A549 (cell line): ENCODE results near the gene ADTRP. TPM values are rescaled to one million over a fixed set of nuclear protein-coding genes. Genes with fewer than 3 reads are reported as not detected.

ENCODE experiments used
- ATAC-seq, 2 experiments: fragments of 200-7000 bp in 1 of 2; fragments of >200 bp in 1 of 2; cut with Nextera tagmentation in 1 of 2; cut with Tn5 transposase in 1 of 2; 3 replicates each; pipeline versions ENCODE4 v1.8.0 to v1.9.1; 2018 to 2020; ENCODE audit warnings: mild to moderate bottlenecking in 1 of 2, moderate library complexity in 1 of 2
- CTCF ChIA-PET: fragments of 300-600 bp; sonication (Branson Sonifier 250); formaldehyde crosslinking; extraction: SDS; loops from one replicate; lab custom pipeline; 2021; ENCODE audit warnings: antibody characterized with exemption, inconsistent platforms; lab: Yijun Ruan, JAX
- POLR2A ChIA-PET: fragments of 350-600 bp; formaldehyde crosslinking; extraction: SDS; loops from one replicate; lab custom pipeline; 2021; ENCODE audit warnings: antibody characterized with exemption, inconsistent platforms; lab: Yijun Ruan, JAX
- DNase-seq, 2 experiments: peaks; one replicate each; pipeline versions ENCODE4 v3.0.0 to v3.0.0-alpha.2; 2011 to 2016; ENCODE audit warnings: low read depth in 1 of 2, low spot score in 1 of 2
- FAIRE-seq: peaks from 2 replicates; lab custom pipeline; 2011; peaks lifted over from hg19 to GRCh38; lab: Jason Lieb, UNC
- H3K27ac ChIP-seq, 2 experiments: fragments of >200 bp; sonication (Bioruptor Twin); formaldehyde crosslinking; 3 replicates each; pipeline ENCODE4 v1.5.1; 2016 to 2017
- H3K4me1 ChIP-seq: fragments of >200 bp; sonication (Bioruptor Twin); formaldehyde crosslinking; 3 replicates; pipeline ENCODE4 v1.6.1; 2016
- H3K4me2 ChIP-seq: fragments of >200 bp; sonication (Bioruptor Twin); formaldehyde crosslinking; 3 replicates; pipeline ENCODE4 v1.6.1; 2016
- H3K4me3 ChIP-seq: fragments of >200 bp; sonication (Bioruptor Twin); formaldehyde crosslinking; 3 replicates; pipeline ENCODE4 v1.5.1; 2016
- H3K9me3 ChIP-seq: fragments of >200 bp; sonication (Bioruptor Twin); formaldehyde crosslinking; 3 replicates; pipeline ENCODE4 v1.6.1; 2016
- BCL3 ChIP-seq: fragments of >200 bp; sonication (Bioruptor Twin); formaldehyde crosslinking; IDR thresholded peaks from 3 replicates; pipeline ENCODE4 v1.6.1; 2016
- BHLHE40 ChIP-seq: IDR thresholded peaks from 2 replicates; pipeline ENCODE4 v1.6.1; 2012; ENCODE audit warnings: low read depth, low read length, inconsistent platforms
- CBX8 ChIP-seq: fragments of 200-600 bp; sonication (generic); IDR thresholded peaks from 2 replicates; pipeline ENCODE4 v1.6.1; 2016
- CEBPB ChIP-seq, 2 experiments: fragments of >200 bp in 1 of 2; sonication (Bioruptor Twin) in 1 of 2; formaldehyde crosslinking in 1 of 2; IDR thresholded peaks; 2 replicates each; pipeline ENCODE4 v1.6.1; 2012 to 2016
- CHD2 ChIP-seq: fragments of 150-350 bp; IDR thresholded peaks from 2 replicates; pipeline ENCODE4 v1.6.1; 2014; ENCODE audit warnings: low read length; ENCODE audit not compliant: partially characterized antibody
- CHD4 ChIP-seq: fragments of 200-600 bp; sonication (generic); IDR thresholded peaks from 2 replicates; pipeline ENCODE4 v1.6.1; 2016; ENCODE audit warnings: antibody characterized with exemption, mild to moderate bottlenecking, borderline replicate concordance
- EHF ChIP-seq: fragments of 250-450 bp; sonication (Bioruptor Pico); IDR thresholded peaks from 2 replicates; pipeline ENCODE4 v1.5.0; 2020; ENCODE audit warnings: mild to moderate bottlenecking
- ESRRA ChIP-seq: fragments of 150-350 bp; IDR thresholded peaks from 2 replicates; pipeline ENCODE4 v1.6.1; 2014; ENCODE audit warnings: mild to moderate bottlenecking, low read length, borderline replicate concordance
- FOSB ChIP-seq: fragments of 250-450 bp; sonication (Bioruptor Pico); IDR thresholded peaks from 2 replicates; pipeline ENCODE4 v1.5.0; 2020; ENCODE audit warnings: mild to moderate bottlenecking, moderate library complexity
- FOSL2 ChIP-seq, 2 experiments: fragments of 450-650 bp in 1 of 2; fragments of >200 bp in 1 of 2; sonication (Bioruptor Twin) in 1 of 2; formaldehyde crosslinking; IDR thresholded peaks; 2 replicates each; pipeline versions ENCODE4 v1.5.0 to v1.6.1; 2016 to 2020; ENCODE audit warnings: mild to moderate bottlenecking in 1 of 2, moderate library complexity in 1 of 2
- FOXS1 ChIP-seq: fragments of 250-450 bp; sonication (Bioruptor Pico); IDR thresholded peaks from 2 replicates; pipeline ENCODE4 v1.5.0; 2020; ENCODE audit warnings: mild to moderate bottlenecking, moderate library complexity
- GATA3 ChIP-seq: IDR thresholded peaks from 2 replicates; pipeline ENCODE4 v1.6.1; 2012; ENCODE audit warnings: borderline replicate concordance
- HES2 ChIP-seq: fragments of >200 bp; sonication (Bioruptor Twin); formaldehyde crosslinking; IDR thresholded peaks from 2 replicates; pipeline ENCODE4 v1.6.1; 2016
- HEYL ChIP-seq: fragments of 250-450 bp; sonication (Bioruptor Pico); IDR thresholded peaks from 2 replicates; pipeline ENCODE4 v1.8.0; 2021; ENCODE audit warnings: mild to moderate bottlenecking, moderate library complexity
- HOXB5 ChIP-seq: fragments of 250-450 bp; sonication (Bioruptor Pico); IDR thresholded peaks from 2 replicates; pipeline ENCODE4 v1.5.0; 2020; ENCODE audit warnings: mild to moderate bottlenecking, moderate library complexity
- JUN ChIP-seq, 2 experiments: fragments of >200 bp; sonication (Bioruptor Twin); formaldehyde crosslinking; IDR thresholded peaks; 2 replicates in 1 of 2; 3 replicates in 1 of 2; pipeline ENCODE4 v1.6.1; 2016 to 2017
- KDM1A ChIP-seq: fragments of 200-600 bp; sonication (generic); IDR thresholded peaks from 2 replicates; pipeline ENCODE4 v1.6.1; 2016; ENCODE audit warnings: low read depth, mild to moderate bottlenecking
- MAFK ChIP-seq: fragments of 450-650 bp; IDR thresholded peaks from 2 replicates; pipeline ENCODE4 v1.6.1; 2014; ENCODE audit not compliant: partially characterized antibody
- MAZ ChIP-seq: fragments of 150-350 bp; IDR thresholded peaks from 2 replicates; pipeline ENCODE4 v1.6.1; 2014; ENCODE audit warnings: antibody characterized with exemption, low read depth, low read length, borderline replicate concordance
- NPAS2 ChIP-seq: fragments of 250-450 bp; sonication (Bioruptor Pico); IDR thresholded peaks from 2 replicates; pipeline ENCODE4 v1.8.0; 2022; ENCODE audit warnings: mild to moderate bottlenecking, moderate library complexity, borderline replicate concordance
- NR3C1 ChIP-seq: fragments of >200 bp; sonication (Bioruptor Twin); formaldehyde crosslinking; IDR thresholded peaks from 3 replicates; pipeline ENCODE4 v1.6.1; 2017
- PBX3 ChIP-seq: IDR thresholded peaks from 2 replicates; pipeline ENCODE4 v1.6.1; 2012
- RAD21 ChIP-seq, 2 experiments: fragments of >200 bp in 1 of 2; sonication (Bioruptor Twin) in 1 of 2; formaldehyde crosslinking in 1 of 2; IDR thresholded peaks in 1 of 2; conservative IDR thresholded peaks in 1 of 2; 2 replicates in 1 of 2; 3 replicates in 1 of 2; pipeline ENCODE4 v1.6.1; 2012 to 2018; ENCODE audit warnings: inconsistent platforms in 1 of 2
- RARB ChIP-seq: fragments of 250-450 bp; sonication (Bioruptor Pico); IDR thresholded peaks from 2 replicates; pipeline ENCODE4 v1.8.0; 2021; ENCODE audit warnings: mild to moderate bottlenecking, moderate library complexity
- RCOR1 ChIP-seq: fragments of 150-350 bp; IDR thresholded peaks from 2 replicates; pipeline ENCODE4 v1.6.1; 2014; ENCODE audit warnings: antibody characterized with exemption, low read length, low read depth
- RFX5 ChIP-seq: fragments of 450-650 bp; IDR thresholded peaks from 2 replicates; pipeline ENCODE4 v1.7.1; 2014; ENCODE audit warnings: antibody characterized with exemption, mild to moderate bottlenecking, moderate library complexity
- SMC3 ChIP-seq: fragments of >200 bp; sonication (Bioruptor Twin); formaldehyde crosslinking; IDR thresholded peaks from 3 replicates; pipeline ENCODE4 v1.6.1; 2018; ENCODE audit warnings: inconsistent platforms
- TFCP2L1 ChIP-seq: fragments of 250-450 bp; sonication (Bioruptor Pico); IDR thresholded peaks from 2 replicates; pipeline ENCODE4 v1.5.0; 2021; ENCODE audit warnings: mild to moderate bottlenecking
- USF2 ChIP-seq: fragments of 450-650 bp; IDR thresholded peaks from 2 replicates; pipeline ENCODE4 v1.6.1; 2014; ENCODE audit warnings: antibody characterized with exemption
- ZC3H11A ChIP-seq: fragments of 450-650 bp; IDR thresholded peaks from 2 replicates; pipeline ENCODE4 v1.6.1; 2014; ENCODE audit warnings: antibody characterized with exemption, mild to moderate bottlenecking
- ZFP36 ChIP-seq: fragments of 450-650 bp; IDR thresholded peaks from 2 replicates; pipeline ENCODE4 v1.6.1; 2014; ENCODE audit warnings: borderline replicate concordance; ENCODE audit not compliant: partially characterized antibody
- WGBS: methylation state at CpG from one replicate; pipeline ENCODE4 v1.1.6; 2017; ENCODE audit errors: missing lambda C conversion rate; 5-methylcytosine and 5-hydroxymethylcytosine counted together
- polyA plus RNA-seq, 4 experiments: library from polyadenylated mRNA; depleted of rRNA in 3 of 4; stranded (reverse); fragments of >200 nt; fragmentation: RNase III in 1 of 4; extraction: RNeasy Plus Mini Kit Qiagen cat#74134 plus additional on column Dnase treatment in 1 of 4; gene quantifications; 2 replicates in 3 of 4; 3 replicates in 1 of 4; pipeline ENCODE4 v1.2.3, GENCODE V29; 2011 to 2017

ADTRP gene
- polyA plus RNA-seq, 2 of the 4 experiments (the other 2 are of a cell fraction), result 0.57 to 0.59 TPM

- ChIA-PET CTCF (no interaction called here), POLR2A (no interaction called here)
- TF ChIP-seq MAFK (peak; percentile 29), CHD4 (no peak)
- Histone ChIP-seq H3K4me2 (no peak overlapping the region), H3K4me3 (no peak overlapping the region), H3K27ac (no peak overlapping the region), H3K4me1 (peaks cover 15% of the 10 kb centered on the region; the same call in 2 of the 3 replicates), H3K9me3 (peaks cover 6% of the 10 kb centered on the region; the same call in 1 of the 3 replicates)
- ATAC-seq (no peak), DNase-seq (no peak), FAIRE-seq (no peak)
- WGBS, result 92% methylated on average over 8 of the region's 8 CpGs
Measured at GRCh38 chr6:11791354-11792107, 12.9 kb upstream of the ADTRP start.

GRCh38 chr6:11789744-11790143, 11.1 kb upstream of the ADTRP start:
- Histone ChIP-seq H3K4me3 (no peak overlapping the region), H3K4me1 (peaks cover 19% of the 10 kb centered on the region), H3K4me2 (no peak overlapping the region)
- ChIA-PET POLR2A (no interaction called here), CTCF (no interaction called here)
- ATAC-seq (no peak), DNase-seq (no peak)
- TF ChIP-seq NPAS2 (no peak), PBX3 (no peak), CEBPB (IDR thresholded peaks at IDR 0.05) (no peak), ZC3H11A (no peak), RFX5 (no peak), TFCP2L1 (CRISPR knock-in tag) (no peak), RAD21 (conservative IDR thresholded peaks at IDR 0.05 in 1 of 2, IDR thresholded peaks at IDR 0.05 in 1 of 2) (no peak), HES2 (no peak), JUN (IDR thresholded peaks at IDR 0.05) (no peak), CBX8 (no peak), MAZ (no peak), USF2 (no peak), RCOR1 (no peak), HEYL (CRISPR knock-in tag) (no peak), BHLHE40 (no peak), CHD4 (no peak), FOXS1 (CRISPR knock-in tag) (no peak), EHF (CRISPR knock-in tag) (no peak), MAFK (no peak), KDM1A (no peak)
- TF ChIP-seq, all 56 proteins: peak for 0
- FAIRE-seq, result no peak
- Histone ChIP-seq H3K9me3 (peaks cover 6% of the 10 kb centered on the region; the same call in 1 of the 3 replicates), H3K27ac (no peak overlapping the region)
- 94% methylated on average over 4 of the region's 5 CpGs for WGBS

GRCh38 chr6:11788043-11788442, 9.4 kb upstream of the ADTRP start:
- FAIRE-seq (no peak), DNase-seq (no peak), ATAC-seq (no peak)
- H3K4me1 ChIP-seq, result peaks cover 12% of the 10 kb centered on the region
- no peak overlapping the region for H3K4me2 ChIP-seq
- 87% methylated on average over 4 of the region's 4 CpGs for WGBS
- no peak overlapping the region for H3K4me3 ChIP-seq
- no peak overlapping the region for H3K27ac ChIP-seq
- CTCF ChIA-PET, result no interaction called here
- POLR2A ChIA-PET, result no interaction called here
- no peaks in the 10 kb centered on the region for H3K9me3 ChIP-seq
- TF ChIP-seq BCL3, result no peak
- TF ChIP-seq FOSL2 (IDR thresholded peaks at IDR 0.05), result no peak
- no peak for TF ChIP-seq FOSL2 (CRISPR knock-in tag; IDR thresholded peaks at IDR 0.05)
- TF ChIP-seq CHD2, result no peak
- TF ChIP-seq NR3C1, result no peak
- TF ChIP-seq HEYL (CRISPR knock-in tag), result no peak
- TF ChIP-seq SMC3, result no peak
- no peak for TF ChIP-seq GATA3
- no peak for TF ChIP-seq USF2
- no peak for TF ChIP-seq ESRRA
- TF ChIP-seq HOXB5 (CRISPR knock-in tag), result no peak
- TF ChIP-seq RCOR1, result no peak
- TF ChIP-seq MAZ, result no peak
- no peak for TF ChIP-seq ZFP36
- TF ChIP-seq RARB (CRISPR knock-in tag), result no peak
- no peak for TF ChIP-seq FOSB
- TF ChIP-seq CHD4, result no peak
- TF ChIP-seq EHF (CRISPR knock-in tag), result no peak
- TF ChIP-seq KDM1A, result no peak
- TF ChIP-seq ZC3H11A, result no peak
